Measurements from ENCODE around the gene CFAP74. TPM values are rescaled to one million over a fixed set of nuclear protein-coding genes. Genes with fewer than 3 reads are reported as not detected.

The CFAP74 gene
- total RNA-seq, 1 donor from 2014 or later, result 0.41 TPM

GRCh38 chr1:1907098-1907736, 96.4 kb downstream of the CFAP74 start:
- DNase-seq (ENCODE audit: low spot score in 2 of 2) (no peak), FAIRE-seq (no peak)

GRCh38 chr1:1906185-1907097, 97.1 kb downstream of the CFAP74 start:
- peak; percentile 42 for FAIRE-seq
- peak; percentile 80 to 89 for DNase-seq (ENCODE audit: low spot score in 2 of 2)

DNA sequence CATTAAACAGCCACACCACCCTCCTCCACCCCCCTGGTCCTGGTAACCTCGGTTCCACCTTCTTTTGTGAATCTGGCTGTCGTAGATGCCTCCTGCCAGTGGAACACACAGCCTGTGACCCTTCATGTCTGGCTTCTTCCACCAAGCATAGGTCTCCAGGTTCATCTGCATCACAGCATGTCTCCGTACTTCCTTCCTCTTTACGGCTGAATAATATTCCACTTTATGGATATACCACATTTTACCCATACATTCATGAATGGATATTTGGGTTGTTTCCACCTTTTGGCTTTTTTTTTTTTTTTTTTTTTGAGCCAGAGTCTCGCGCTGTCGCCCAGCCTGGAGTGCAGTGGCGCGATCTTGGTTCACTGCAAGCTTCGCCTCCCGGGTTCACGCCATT, 100.4 kb downstream of the CFAP74 start:
- FAIRE-seq, result no peak
- no peak for DNase-seq (ENCODE audit: low spot score in 2 of 2)

DNA sequence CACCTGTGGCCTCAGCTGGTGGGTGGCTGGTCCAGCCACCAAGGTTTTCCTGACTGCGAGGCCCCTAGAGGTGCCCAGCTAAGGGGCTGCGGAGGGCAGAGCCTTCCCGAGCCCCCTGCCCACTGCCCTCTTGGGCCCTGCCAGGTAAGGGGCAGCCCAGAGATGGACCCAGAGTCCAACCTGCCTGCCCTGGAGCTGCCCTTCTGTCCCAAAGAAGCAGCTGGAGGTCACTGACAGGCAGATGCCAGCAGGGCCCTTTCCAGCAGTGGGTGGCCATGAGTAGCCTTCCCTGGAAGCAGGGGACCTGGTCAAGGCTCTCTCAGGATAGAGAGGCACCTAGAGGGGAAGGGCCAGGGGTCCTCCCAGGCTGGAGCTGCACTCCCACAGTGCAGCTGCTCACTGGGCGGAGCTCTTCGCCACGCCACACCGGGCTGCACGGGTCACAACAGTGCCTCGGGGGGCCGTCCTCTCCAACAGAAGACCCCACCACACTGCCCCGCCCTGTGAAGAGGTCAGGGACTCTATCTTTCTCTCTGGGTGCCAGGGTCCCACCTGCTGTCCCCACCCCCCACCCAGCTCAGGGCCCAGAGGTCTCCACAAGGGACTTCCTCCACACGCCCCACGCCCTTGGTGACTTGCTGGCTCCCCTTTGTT, 101.8 kb downstream of the CFAP74 start:
- FAIRE-seq (no peak), DNase-seq (ENCODE audit: low spot score in 2 of 2) (no peak)

DNA sequence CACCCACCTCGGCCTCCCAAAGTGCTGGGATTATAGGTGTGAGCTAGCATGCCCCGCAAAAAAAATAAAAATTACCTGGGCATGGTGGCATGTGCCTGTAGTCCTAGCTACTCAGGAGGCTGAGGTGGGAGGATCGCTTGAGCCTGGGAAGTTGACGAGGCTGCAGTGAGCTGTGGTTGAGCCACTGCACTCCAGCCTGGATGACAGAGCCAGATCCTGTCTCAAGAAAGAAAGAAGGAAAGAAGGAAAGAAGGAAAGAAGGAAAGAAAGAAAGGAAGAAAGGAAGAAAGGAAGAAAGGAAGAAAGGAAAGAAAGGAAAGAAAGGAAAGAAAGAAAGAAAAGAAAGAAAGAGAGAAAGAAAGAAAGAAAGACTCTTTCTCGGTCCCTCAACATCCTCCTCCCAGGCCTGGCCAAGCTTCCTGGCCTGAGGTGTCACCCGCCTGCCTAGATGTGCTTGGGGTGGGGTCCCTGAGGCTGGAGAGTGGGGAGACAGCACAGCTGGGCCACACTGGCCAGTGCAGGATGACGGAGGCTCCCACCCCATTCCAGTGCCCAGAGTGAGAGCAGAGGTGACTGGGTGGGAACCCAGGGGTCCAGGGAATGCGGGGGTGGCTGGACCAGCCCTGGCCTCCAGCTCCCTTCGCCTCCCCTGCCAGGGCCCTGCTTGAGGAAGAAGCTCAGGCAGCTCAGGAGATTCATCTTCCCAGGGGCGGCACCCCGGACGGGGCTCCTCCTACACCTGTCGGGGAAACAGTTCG, 102.5 kb downstream of the CFAP74 start:
- DNase-seq (ENCODE audit: low spot score in 2 of 2), result no peak
- no peak for FAIRE-seq

- no peak for FAIRE-seq
- no peak for DNase-seq (ENCODE audit: low spot score in 2 of 2)
Observed at GRCh38 chr1:1899967-1900327, 103.6 kb downstream of the CFAP74 start.

- no peak for DNase-seq (ENCODE audit: low spot score in 2 of 2)
Observed at GRCh38 chr1:1899266-1899966, 104.2 kb downstream of the CFAP74 start.

DNA sequence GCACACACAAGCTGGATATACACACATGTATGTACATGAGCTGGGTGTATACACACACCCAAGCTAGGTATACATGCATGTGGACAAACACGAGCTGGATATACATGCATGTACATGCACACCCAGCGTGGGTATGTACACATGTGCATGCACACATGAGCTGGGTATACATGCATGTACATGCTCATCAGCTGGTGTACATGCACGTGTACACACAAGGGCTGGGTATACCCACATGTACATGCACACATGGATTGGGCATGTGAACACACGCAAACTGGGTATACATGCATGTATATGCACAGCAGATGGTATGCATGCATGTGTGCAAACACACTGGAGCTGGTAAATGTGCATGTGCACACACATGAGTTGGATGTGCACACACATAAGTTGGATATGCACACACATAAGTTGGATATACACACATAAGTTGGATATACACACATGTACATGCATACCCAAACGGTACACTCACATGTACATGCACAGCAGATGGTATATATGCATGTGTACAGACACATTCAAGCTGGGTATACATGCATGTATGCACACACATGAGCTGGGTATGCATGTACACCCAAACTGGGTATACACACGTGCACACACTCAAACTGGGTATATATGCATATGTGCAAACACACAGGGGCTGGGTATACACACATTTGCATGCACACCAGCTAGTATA, 105.2 kb downstream of the CFAP74 start:
- DNase-seq (ENCODE audit: low spot score in 2 of 2) (no peak), FAIRE-seq (no peak)

More at GRCh38 chr1:1899266-1899966, 104.2 kb downstream of the CFAP74 start:
- FAIRE-seq, result no peak

DNA sequence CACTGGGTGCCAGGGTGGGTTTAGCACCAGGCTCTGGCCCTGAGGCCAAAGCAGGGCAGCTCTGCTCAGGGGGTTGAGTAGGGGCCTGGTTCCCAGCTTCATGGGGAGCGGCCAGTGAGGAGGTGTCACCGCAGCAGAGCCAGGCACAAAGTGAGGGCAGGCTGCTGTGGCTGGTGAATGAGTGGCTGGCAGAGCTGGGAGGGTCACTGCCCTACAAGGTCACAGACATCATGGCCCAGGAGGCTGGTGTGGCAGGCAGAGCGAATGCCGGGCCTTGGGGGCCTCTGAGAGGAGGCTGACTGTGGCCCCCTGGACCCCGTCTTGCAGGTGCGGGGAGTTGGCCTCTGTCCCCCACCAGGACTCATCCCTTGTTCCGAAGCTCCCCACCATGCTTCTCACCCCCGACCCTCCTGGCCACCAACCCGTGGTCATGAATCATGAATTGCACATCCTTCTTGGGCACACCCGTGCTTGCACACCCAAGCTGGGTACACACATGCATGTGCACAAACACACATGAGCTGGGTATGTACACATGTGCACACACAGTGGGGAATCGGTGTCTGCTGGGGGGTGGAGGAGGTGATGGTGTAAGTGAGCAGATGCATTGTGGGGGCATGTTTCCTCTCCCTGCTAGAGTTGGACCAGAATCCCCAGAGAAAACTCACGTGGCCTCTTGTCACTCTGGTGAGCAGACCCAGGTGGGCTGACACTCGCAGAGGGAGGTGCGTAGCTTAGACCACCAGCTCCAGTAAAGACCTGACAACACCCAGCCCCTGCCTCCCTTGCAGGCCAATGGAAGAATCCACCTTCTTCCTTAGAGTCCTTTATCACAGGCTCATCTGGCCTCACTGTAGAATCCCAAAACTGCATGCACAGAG, 107.9 kb downstream of the CFAP74 start:
- FAIRE-seq (no peak), DNase-seq (ENCODE audit: low spot score in 2 of 2) (peak in 1 of 2 donors; percentile 11)

- DNase-seq (ENCODE audit: low spot score in 2 of 2) (peak in 1 of 2 donors; percentile 12), FAIRE-seq (no peak)
Observed at GRCh38 chr1:1895060-1895418, 108.5 kb downstream of the CFAP74 start.

DNA sequence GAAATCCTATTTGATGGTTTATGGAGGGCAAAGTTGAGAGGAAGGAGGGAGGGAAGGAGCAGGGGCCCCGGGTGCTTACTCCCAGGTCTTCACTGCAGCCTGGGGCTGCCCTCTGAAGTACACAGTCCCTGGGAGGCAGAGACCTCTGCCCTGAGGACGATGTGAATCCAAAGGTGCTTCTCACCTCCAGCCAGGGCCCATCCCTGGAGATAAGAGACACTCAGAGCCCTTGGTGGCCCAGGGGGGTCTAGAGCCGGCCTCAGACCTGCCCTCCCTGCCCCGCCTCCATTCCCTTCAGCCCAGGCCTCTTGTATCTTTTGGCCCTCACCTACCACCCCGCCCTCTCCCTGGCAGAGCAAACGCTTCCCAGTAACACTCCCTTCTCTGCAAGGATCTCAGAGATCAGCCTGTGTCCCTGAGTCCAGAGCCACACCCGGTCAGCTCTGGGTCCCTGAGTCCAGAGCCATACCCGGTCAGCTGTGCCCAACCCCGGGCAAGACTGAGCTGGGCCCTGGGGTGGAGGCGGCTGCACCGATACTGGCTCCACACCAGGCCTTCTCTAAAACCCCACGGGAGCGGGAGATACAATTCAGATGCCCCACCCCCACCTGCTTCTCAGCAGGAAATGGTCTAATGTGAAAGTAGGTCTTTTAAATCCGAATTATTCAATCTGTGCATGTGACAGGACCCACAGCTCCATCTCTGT, 109.1 kb downstream of the CFAP74 start:
- DNase-seq (ENCODE audit: low spot score in 2 of 2) (peak in 1 of 2 donors; percentile 10), FAIRE-seq (no peak)

DNA sequence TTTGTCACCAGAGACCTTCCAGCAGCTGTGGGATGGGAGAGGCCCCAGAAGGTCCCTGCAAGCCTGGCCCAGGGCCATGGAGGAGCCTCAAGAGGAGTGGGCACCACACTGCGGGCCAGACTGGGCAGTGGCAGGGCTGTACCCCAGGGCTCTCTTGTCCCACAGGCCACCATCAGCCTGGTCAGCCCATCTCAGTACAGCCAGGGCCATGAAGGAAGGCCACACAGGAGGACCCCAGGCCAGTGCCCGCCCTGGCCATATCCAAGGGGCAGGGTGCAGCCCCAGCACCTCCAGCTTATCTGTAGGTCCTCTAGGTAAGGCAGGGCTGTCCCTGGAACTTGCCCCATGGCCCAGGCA, 109.6 kb downstream of the CFAP74 start:
- no peak for FAIRE-seq

GRCh38 chr1:1893291-1893985, 110.1 kb downstream of the CFAP74 start:
- no peak for FAIRE-seq

More for the DNA sequence above, 109.6 kb downstream of the CFAP74 start:
- DNase-seq (ENCODE audit: low spot score in 2 of 2), result peak in 1 of 2 donors; percentile 11

GRCh38 chr1:1892763-1893120, 110.8 kb downstream of the CFAP74 start:
- no peak for FAIRE-seq
- DNase-seq (ENCODE audit: low spot score in 2 of 2), result no peak

More at GRCh38 chr1:1893291-1893985, 110.1 kb downstream of the CFAP74 start:
- DNase-seq (ENCODE audit: low spot score in 2 of 2), result peak in 1 of 2 donors; percentile 15

GRCh38 chr1:1892079-1892762, 111.4 kb downstream of the CFAP74 start:
- peak in 1 of 2 donors; percentile 17 for DNase-seq (ENCODE audit: low spot score in 2 of 2)
- no peak for FAIRE-seq

GRCh38 chr1:1891349-1892078, 112.1 kb downstream of the CFAP74 start:
- FAIRE-seq, result no peak

More at GRCh38 chr1:1891349-1892078, 112.1 kb downstream of the CFAP74 start:
- peak in 1 of 2 donors; percentile 77 for DNase-seq (ENCODE audit: low spot score in 2 of 2)
